HFF-Myc (cell line): ENCODE results near the gene KIAA0040.
A peak's percentile ranks its signal among the peaks of the same experiment; 100 is the strongest.

ENCODE experiments used
- DNase-seq: peaks from one replicate; pipeline ENCODE4 v3.0.0-alpha.2; 2011; ENCODE audit warnings: low read depth; ENCODE audit errors: extremely low read depth
- H3K4me3 ChIP-seq: replicated peaks from 2 replicates; pipeline ENCODE4 v1.5.1; 2011; ENCODE audit warnings: low read depth, mild to moderate bottlenecking, control low read depth, low read length
- CTCF ChIP-seq: IDR thresholded peaks from 2 replicates; pipeline ENCODE4 v1.5.1; 2012; ENCODE audit warnings: mild to moderate bottlenecking, low read depth, low read length, control low read depth; ENCODE audit errors: missing control alignments

The KIAA0040 gene

DNA sequence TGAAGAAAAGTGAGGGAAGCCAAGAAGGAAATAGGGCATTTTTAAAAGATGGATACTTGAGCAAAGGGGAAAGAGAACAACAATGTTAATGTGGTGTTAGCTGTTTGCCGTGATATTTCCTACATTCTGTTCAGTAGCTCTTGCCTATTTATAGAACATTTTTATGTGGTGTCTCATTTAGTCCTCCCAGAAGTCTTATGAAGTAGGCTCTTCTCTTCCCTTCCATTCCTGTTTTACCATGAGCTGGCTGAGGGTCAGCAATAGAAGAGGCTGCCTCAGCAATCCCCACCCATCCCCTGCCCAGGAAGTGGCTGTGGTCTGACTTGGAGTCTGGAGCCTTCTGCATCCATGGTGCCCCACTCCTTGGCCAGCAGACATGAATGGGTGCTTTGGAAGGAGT is 60.1 kb downstream of the KIAA0040 start:
- no peak overlapping the region for H3K4me3 ChIP-seq
- TF ChIP-seq CTCF = no peak
- no peak for DNase-seq

DNA sequence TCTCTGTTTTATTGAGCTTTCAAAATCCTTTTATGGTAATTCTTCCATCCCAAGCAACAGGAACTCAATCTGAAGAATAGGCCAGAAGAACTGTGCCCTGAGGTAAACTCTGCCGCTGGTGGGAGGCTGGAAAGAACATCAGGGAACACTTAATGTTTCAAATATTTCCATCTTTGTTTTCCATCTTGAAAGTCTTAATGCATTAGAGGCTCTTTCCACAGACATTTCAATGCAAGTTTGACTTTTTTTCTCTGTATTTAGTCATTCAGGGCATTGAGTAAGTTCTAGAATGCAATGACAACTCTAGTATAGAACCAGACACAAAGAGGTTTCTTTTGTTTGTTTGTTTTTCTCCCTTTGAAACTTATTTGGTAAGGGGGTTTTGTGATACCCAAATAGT is 61.5 kb downstream of the KIAA0040 start:
- no peak for DNase-seq
- no peak overlapping the region for H3K4me3 ChIP-seq
- TF ChIP-seq CTCF = no peak

DNA sequence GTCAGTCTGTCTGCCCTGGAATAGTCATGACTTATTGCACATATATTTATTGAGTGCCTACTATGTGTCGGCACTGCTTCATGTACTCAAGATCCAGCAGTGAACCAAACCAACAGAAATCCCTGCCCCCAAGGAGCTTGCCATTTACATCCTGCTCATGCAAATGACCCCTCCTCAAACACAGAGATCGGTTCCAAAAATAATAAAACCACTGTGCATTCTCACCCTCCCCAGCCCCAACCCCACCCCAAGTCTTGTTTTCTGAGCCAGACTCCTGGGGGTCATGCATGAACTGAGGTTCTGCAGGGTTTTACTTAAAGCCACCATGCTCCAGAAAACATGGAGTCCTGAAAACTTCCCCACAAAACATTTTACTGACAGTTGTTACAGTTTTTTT is 61.9 kb downstream of the KIAA0040 start:
- TF ChIP-seq CTCF = no peak
- DNase-seq = no peak
- H3K4me3 ChIP-seq = no peak overlapping the region

- no peak overlapping the region for H3K4me3 ChIP-seq
- DNase-seq = no peak
- no peak for TF ChIP-seq CTCF
Measured at GRCh38 chr1:175129997-175130648, 62.5 kb downstream of the KIAA0040 start.

DNA sequence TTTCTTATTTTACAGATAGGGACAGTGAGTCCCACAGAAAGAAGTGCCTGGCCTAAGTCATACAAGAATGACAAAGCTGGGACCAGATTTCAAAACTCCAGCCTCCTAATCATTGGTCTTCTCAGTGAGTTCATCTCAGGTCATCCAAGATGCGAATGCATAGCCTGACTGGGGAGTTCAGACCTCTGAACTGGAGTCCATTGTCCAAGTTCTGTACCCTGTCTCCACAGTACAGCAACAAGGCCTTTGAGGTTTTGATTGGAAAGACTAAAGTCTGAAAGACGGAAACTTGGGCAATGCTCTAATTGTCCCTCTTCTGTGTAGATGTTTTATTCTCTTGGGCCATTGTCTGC is 63.0 kb downstream of the KIAA0040 start:
- TF ChIP-seq CTCF = no peak
- DNase-seq = no peak
- H3K4me3 ChIP-seq = no peak overlapping the region

DNA sequence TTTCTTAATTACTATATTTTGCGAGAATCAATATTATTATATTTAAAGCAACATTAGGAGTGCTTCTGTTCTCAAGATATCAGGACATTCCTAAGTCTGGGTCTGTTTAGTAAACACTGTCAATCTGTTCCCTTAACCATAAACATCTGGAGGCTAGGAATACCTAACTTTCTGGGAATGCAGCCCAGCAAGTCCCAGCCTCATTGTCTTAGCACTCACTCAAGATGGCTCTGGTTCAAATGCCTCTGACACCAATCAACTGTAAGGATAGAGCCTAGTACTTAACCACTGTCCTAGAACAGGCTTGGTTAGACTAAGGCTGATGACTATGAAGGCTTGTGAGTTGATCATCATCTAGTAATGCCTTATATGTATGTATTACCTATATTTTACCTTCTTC is 63.4 kb downstream of the KIAA0040 start:
- H3K4me3 ChIP-seq = no peak overlapping the region
- TF ChIP-seq CTCF = no peak
- peak; percentile 65 for DNase-seq

- TF ChIP-seq CTCF = no peak
- no peak overlapping the region for H3K4me3 ChIP-seq
- DNase-seq = no peak
Measured at GRCh38 chr1:175128523-175128922, 64.1 kb downstream of the KIAA0040 start.
